GM18861 (cell line): ENCODE data around the gene CARMIL3.

Experiments used
- ATAC-seq: cut with Tn5 transposase; IDR thresholded peaks from one replicate; pipeline ENCODE4 v1.9.1; 2021; ENCODE audit not compliant: unreplicated experiment

Gene CARMIL3

GRCh38 chr14:24113379-24113800 is 61.6 kb downstream of the CARMIL3 start:
- no peak for ATAC-seq

GRCh38 chr14:24113801-24114531 is 62.2 kb downstream of the CARMIL3 start:
- ATAC-seq, result peak; percentile 30

DNA sequence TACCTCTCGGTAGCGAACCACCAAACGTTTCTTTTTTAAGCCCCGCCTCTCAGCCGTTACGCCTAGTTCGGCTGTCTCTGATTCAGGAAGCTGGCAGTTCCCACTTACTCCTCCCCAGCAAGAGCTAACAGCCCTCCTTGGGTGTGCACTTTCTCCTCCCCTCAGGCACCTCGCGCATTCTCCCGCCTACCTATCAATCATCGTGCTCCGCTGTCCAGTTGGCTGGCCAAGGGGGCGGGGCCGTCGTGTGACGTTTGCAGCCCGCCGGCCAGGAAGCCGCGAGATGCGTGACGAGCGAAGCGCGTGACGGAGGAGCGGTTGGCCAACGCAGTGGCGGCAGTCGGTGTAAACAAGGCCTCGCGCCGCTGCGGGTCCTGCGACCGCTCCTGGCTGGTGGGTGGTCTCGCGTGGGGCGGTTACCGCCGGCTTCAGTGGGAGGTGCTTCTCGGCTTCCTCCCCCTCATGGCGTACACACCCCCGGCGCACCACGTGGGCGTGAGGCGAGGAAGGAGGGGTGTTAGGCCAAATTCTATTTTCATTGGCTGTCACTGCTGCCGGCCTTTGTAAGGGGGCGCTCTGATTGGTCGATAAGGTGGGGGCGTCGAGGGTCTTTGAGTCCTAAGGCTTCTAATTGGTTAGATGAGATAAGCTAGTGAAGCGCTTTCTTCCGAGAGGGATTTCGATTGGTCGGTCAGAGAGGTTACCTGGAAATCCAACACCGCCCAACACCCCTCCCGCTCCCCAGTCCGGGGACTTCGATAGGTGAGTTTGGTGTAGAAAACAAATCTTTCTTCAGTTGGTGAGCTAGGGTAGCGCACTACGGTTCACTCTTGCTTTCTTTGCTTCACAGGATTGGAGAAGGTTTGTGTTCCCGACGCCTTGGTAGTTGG is 63.0 kb downstream of the CARMIL3 start, which contains the start of the genes DCAF11 and NRL:
Gene DCAF11 (plus strand): TSS at position 246 of the 890 bp plus-strand sequence. CDS start 818 bp downstream, outside the sequence.
Gene NRL (minus strand): TSS at position 418 of the 890 bp plus-strand sequence. CDS start 32,101 bp downstream, outside the sequence.
- ATAC-seq, result peak; percentile 78

- ATAC-seq, result no peak
Measured at GRCh38 chr14:24115422-24116127, 63.8 kb downstream of the CARMIL3 start.

GRCh38 chr14:24116128-24116814 is 64.5 kb downstream of the CARMIL3 start:
- no peak for ATAC-seq

DNA sequence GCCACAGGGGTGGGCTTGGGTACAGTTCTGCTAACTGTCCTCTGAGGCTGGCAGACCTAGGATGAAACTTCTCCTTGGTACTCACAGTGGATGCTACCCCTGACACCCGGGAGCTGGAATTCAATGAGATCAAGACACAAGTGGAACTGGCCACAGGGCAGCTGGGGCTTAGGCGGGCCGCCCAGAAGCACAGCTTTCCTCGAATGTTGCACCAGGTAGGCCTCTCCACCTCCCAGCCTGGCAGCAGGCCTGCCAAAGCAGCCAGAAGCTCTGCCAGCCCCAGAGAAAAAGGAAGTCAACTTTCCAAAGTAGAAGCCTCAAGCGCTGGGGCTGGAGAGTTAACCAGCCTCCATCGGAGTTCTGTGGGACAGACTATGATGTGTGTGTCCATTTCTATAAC is 65.4 kb downstream of the CARMIL3 start:
- ATAC-seq, result no peak
